DND-41 (cell line): ENCODE data around the gene RANBP17.

ENCODE experiments used
- ATAC-seq: fragments of 200-7000 bp; cut with Tn5 transposase; 3 replicates; pipeline ENCODE4 v1.9.1; 2021; ENCODE audit warnings: low read depth; ENCODE audit not compliant: insufficient read depth
- DNase-seq: peaks from one replicate; pipeline ENCODE4 v3.0.0-alpha.2; 2020
- H2AFZ ChIP-seq: 2 replicates; pipeline ENCODE4 v1.6.0; 2012; ENCODE audit warnings: low read depth, low read length
- H3K27ac ChIP-seq: 2 replicates; pipeline ENCODE4 v1.5.1; 2012; ENCODE audit warnings: low read length, inconsistent platforms
- H3K27me3 ChIP-seq: fragments of 200-600 bp; sonication (generic); 2 replicates; pipeline ENCODE4 v1.6.0; 2012; ENCODE audit warnings: low read length, mild to moderate bottlenecking, inconsistent platforms; ENCODE audit not compliant: insufficient read depth, poor library complexity
- H3K36me3 ChIP-seq: 2 replicates; pipeline ENCODE4 v1.5.1; 2012; ENCODE audit warnings: low read length, inconsistent platforms; ENCODE audit not compliant: insufficient read depth
- H3K4me1 ChIP-seq: 2 replicates; pipeline ENCODE4 v1.5.1; 2012; ENCODE audit warnings: mild to moderate bottlenecking, low read length; ENCODE audit not compliant: insufficient read depth
- H3K4me2 ChIP-seq: 2 replicates; pipeline ENCODE4 v1.6.0; 2012; ENCODE audit warnings: mild to moderate bottlenecking, moderate library complexity, low read length, inconsistent platforms; ENCODE audit not compliant: insufficient read depth
- H3K4me3 ChIP-seq, 2 experiments: fragments of 200-600 bp in 1 of 2; shearing (Covaris generic) in 1 of 2; 2 replicates each; pipeline ENCODE4 v1.5.1; 2012 to 2016; ENCODE audit warnings: inconsistent platforms in 2 of 2, low read length in 2 of 2, mild to moderate bottlenecking in 2 of 2, low read depth in 1 of 2, moderate library complexity in 1 of 2
- H3K79me2 ChIP-seq: 2 replicates; pipeline ENCODE4 v1.6.0; 2012; ENCODE audit warnings: low read length, inconsistent platforms; ENCODE audit not compliant: insufficient read depth
- H3K9ac ChIP-seq: 2 replicates; pipeline ENCODE4 v1.6.0; 2012; ENCODE audit warnings: low read depth, mild to moderate bottlenecking, inconsistent platforms, low read length, moderate library complexity
- H3K9me3 ChIP-seq: 2 replicates; pipeline ENCODE4 v1.5.1; 2012; ENCODE audit warnings: low read length, moderate library complexity, mild to moderate bottlenecking, inconsistent platforms; ENCODE audit not compliant: insufficient read depth, severe bottlenecking
- H4K20me1 ChIP-seq: 2 replicates; pipeline ENCODE4 v1.6.0; 2012; ENCODE audit warnings: low read length; ENCODE audit not compliant: insufficient read depth
- EZH2 ChIP-seq: IDR thresholded peaks from 3 replicates; pipeline ENCODE4 v1.6.1; 2012; ENCODE audit warnings: borderline replicate concordance, low read depth, mild to moderate bottlenecking, moderate library complexity, low read length, inconsistent platforms; ENCODE audit not compliant: severe bottlenecking
- TF ChIP-seq, protein P1 (sequence below): IDR thresholded peaks from 2 replicates; pipeline ENCODE4 v1.5.1; 2012; ENCODE audit warnings: borderline replicate concordance, low read length, moderate library complexity, mild to moderate bottlenecking; ENCODE audit not compliant: poor library complexity, severe bottlenecking; ENCODE audit errors: extremely low read depth

RANBP17 gene

GRCh38 chr5:171115519-171115918 lies 253.7 kb downstream of the RANBP17 start:
- ATAC-seq (no peak), DNase-seq (no peak)
- Histone ChIP-seq H3K27me3 (no peaks in the 10 kb centered on the region), H3K27ac (no peak overlapping the region), H3K4me3 (no peak overlapping the region), H4K20me1 (no peaks in the 10 kb centered on the region), H3K36me3 (no peaks in the 10 kb centered on the region), H3K79me2 (no peaks in the 10 kb centered on the region), H3K9ac (no peak overlapping the region), H2AFZ (no peak overlapping the region), H3K4me2 (no peak overlapping the region), H3K9me3 (no peaks in the 10 kb centered on the region), H3K4me1 (peaks cover 7% of the 10 kb centered on the region; the same call in 1 of the 2 replicates)
- TF ChIP-seq EZH2 = no peak
- TF ChIP-seq, protein P1, sequence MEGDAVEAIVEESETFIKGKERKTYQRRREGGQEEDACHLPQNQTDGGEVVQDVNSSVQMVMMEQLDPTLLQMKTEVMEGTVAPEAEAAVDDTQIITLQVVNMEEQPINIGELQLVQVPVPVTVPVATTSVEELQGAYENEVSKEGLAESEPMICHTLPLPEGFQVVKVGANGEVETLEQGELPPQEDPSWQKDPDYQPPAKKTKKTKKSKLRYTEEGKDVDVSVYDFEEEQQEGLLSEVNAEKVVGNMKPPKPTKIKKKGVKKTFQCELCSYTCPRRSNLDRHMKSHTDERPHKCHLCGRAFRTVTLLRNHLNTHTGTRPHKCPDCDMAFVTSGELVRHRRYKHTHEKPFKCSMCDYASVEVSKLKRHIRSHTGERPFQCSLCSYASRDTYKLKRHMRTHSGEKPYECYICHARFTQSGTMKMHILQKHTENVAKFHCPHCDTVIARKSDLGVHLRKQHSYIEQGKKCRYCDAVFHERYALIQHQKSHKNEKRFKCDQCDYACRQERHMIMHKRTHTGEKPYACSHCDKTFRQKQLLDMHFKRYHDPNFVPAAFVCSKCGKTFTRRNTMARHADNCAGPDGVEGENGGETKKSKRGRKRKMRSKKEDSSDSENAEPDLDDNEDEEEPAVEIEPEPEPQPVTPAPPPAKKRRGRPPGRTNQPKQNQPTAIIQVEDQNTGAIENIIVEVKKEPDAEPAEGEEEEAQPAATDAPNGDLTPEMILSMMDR = no peak

GRCh38 chr5:171116719-171117118 lies 254.9 kb downstream of the RANBP17 start:
- Histone ChIP-seq H3K4me1 (peaks cover 12% of the 10 kb centered on the region), H3K27me3 (no peaks in the 10 kb centered on the region), H3K36me3 (no peaks in the 10 kb centered on the region), H3K9me3 (no peaks in the 10 kb centered on the region), H3K79me2 (no peaks in the 10 kb centered on the region), H3K4me3 (no peak overlapping the region), H3K27ac (no peak overlapping the region), H4K20me1 (no peaks in the 10 kb centered on the region), H3K9ac (no peak overlapping the region), H3K4me2 (peak overlapping the region; percentile 27; the same call in 1 of the 2 replicates), H2AFZ (no peak overlapping the region)
- DNase-seq (no peak), ATAC-seq (peak; percentile 58)
- TF ChIP-seq, protein P1 = no peak
- no peak for TF ChIP-seq EZH2

GRCh38 chr5:171120986-171121622 lies 259.3 kb downstream of the RANBP17 start:
- peak overlapping the region; percentile 1; the same call in 1 of the 2 replicates for H2AFZ ChIP-seq
- no peak overlapping the region for H3K4me2 ChIP-seq
- TF ChIP-seq, protein P1 = no peak
- no peak for TF ChIP-seq EZH2
- peak overlapping the region; percentile 68; the same call in 1 of the 2 replicates for H3K27ac ChIP-seq
- ATAC-seq (no peak), DNase-seq (no peak)
- H3K79me2 ChIP-seq = no peaks in the 10 kb centered on the region
- no peak overlapping the region for H3K4me3 ChIP-seq
- no peak overlapping the region for H3K9ac ChIP-seq
- no peaks in the 10 kb centered on the region for H4K20me1 ChIP-seq
- H3K36me3 ChIP-seq = no peaks in the 10 kb centered on the region
- H3K4me1 ChIP-seq = peaks cover 25% of the 10 kb centered on the region
- H3K27me3 ChIP-seq = no peaks in the 10 kb centered on the region
- H3K9me3 ChIP-seq = no peaks in the 10 kb centered on the region
